Measurements from ENCODE around the gene BCDIN3D.

DNA sequence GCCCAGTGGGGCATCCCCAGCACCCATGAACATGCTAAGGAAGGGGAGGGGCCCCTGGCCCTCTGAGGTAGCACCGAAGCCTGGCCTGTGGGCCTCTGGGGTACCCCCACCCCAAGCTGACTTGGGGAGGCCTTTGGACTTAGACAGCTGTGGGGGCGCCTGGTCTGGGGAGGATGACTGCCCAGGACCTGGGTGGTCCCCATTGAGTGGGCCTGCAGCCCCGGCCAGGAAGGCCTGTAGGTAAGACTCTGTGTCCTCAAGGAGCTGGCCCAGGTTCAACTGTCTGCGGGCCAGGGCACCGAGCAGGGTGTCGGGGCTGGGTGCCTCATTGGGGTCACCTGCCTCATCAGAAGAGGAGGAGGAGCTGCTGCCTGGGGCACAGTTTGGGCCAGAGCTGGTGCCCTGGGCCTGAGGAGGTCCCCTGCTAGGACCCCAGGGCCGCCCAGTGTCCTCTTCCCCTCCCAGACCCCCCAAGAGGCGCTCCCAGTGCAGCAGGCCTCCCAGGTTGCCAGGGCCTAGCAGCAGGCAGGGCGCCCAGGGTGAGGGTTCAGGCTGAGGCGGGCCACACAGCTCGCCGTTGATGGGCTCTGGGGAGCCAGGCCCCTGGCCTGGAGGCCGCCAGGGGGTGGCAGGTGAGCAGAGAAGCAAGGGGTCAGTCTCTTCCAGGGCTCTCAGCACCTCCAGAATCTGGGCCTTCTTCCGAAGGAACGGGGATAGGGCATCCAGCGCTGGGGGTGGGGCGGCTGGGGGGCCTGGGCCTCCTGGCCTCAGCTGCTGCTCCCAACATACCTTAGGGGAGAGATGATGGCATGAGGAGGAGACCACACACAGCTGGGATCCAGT is 46.1 kb downstream of the BCDIN3D start:
- TF ChIP-seq ZNF133 (CRISPR knock-in tag; IDR thresholded peaks at IDR 0.05): no peak
- TF ChIP-seq POLR2AphosphoS5 (IDR thresholded peaks at IDR 0.05; ENCODE audit: control insufficient read depth, insufficient read depth, low read depth, low read length): no peak
- no peak for TF ChIP-seq E2F3 (CRISPR knock-in tag; IDR thresholded peaks at IDR 0.05)
- no peak for TF ChIP-seq CHD1 (IDR thresholded peaks at IDR 0.05; ENCODE audit: low read length)
- no peak for TF ChIP-seq ZNF134 (CRISPR knock-in tag; conservative IDR thresholded peaks at IDR 0.05)
- no peak for TF ChIP-seq HNRNPK (IDR thresholded peaks at IDR 0.05; ENCODE audit: low read depth, low read length, poor library complexity, severe bottlenecking)
- no peak for TF ChIP-seq TAF1 (IDR thresholded peaks at IDR 0.05; ENCODE audit: control insufficient read depth, extremely low read depth, insufficient read depth, low read length, severe bottlenecking)
